ENCODE results near the gene MLLT10.
"Not testable (repeated sequence)": the region's sequence is repeated elsewhere in the genome, so short reads cannot be mapped to it uniquely, and the experiment has no call there.

GRCh38 chr10:21558984-21559383 is 25.0 kb downstream of the MLLT10 start:
- not testable (repeated sequence) for TF ChIP-seq CTCF (conservative IDR thresholded peaks at IDR 0.05); EZH2 (IDR thresholded peaks at IDR 0.05; ENCODE audit: low read depth)

Data from PC-9 (cell line).